ENCODE data around the gene TOLLIP.
A peak's percentile ranks its signal among the peaks of the same experiment; 100 is the strongest.
"Not testable (repeated sequence)": the region's sequence is repeated elsewhere in the genome, so short reads cannot be mapped to it uniquely, and the experiment has no call there.

The TOLLIP gene

DNA sequence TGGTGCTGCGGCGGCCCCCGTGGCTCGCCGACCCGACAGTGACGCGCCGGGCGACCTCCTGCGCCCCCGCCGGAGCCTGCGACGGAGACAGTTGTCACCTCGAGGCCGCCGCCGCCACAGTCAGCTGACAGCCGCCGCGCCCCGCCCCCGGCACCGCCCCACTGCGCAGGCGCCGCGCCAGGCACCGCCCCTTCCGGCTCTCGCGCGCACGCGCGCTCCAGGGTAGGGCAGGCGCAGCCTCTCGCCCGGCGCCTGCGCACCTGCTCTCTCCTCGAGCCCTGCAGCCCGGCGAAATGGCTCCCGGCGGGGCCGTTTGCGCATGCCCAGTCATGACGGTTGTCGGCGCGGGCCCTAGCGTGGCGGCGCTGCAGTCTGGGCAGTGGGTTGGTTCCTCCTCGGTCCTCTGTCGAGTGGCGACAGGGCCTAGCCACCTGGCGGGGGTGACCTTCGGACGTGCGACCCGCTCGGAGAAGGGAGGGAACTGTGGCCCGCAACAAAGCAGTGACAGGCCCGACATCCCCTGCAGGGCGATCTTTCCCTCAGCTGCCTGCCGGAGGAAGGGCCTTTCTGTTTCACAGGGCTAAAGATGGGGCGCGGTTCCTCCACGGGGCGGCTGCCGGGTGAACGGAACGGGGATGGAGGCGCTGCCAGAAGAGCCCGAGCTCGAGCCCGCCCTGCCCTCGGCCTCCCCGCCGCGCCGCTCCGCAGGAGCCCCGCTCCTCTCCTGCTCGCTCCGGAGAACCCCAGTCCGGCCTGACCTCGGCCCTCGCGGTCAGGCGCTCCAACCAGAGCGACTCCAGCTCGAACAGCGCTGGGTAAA is at the start of gene TOLLIP:
TSS of gene TOLLIP (minus strand) at position 135 of the 820 bp plus-strand sequence. CDS start at position 1, 134 bp downstream.
- DNase-seq: peak; percentile 63

DNA sequence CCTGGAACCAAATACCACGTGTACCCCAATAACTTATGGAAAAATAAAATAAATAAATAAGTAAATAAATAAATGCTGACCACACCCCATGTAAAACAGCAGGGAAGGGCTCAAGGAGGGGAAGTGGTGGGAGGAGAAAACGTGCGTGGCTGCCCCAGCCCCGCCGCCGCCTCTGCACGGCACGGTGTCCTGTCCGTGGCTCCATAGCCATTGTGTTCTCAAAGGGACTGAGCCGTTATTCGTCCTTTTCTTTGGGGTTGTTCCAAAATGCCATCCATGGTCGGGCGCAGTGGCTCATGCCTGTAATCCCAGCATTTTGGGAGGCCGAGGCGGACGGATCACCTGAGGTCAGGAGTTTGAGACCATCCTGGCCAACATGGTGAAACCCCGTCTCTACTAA is 49.5 kb upstream of the TOLLIP start:
- not testable (repeated sequence) for DNase-seq

DNA sequence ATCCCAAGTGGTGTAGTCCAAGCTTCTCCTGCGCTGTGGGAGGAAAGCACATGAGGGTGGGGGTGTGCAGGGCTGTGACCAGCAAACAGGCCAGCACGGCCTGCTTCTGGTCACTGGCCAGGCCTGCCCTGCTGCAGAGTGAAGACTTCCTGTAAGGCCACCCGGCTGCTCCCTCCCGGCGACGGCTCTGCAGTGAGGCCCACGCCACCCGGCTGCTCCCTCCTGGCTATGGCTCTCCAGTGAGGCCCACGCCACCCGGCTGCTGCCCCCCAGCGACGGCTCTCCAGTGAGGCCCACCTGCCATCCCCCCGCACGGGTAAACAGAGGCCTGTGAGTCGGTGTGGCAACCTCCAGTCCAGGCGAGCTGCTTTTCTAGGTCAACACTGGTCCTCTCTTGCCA is 48.9 kb upstream of the TOLLIP start:
- DNase-seq: no peak

DNA sequence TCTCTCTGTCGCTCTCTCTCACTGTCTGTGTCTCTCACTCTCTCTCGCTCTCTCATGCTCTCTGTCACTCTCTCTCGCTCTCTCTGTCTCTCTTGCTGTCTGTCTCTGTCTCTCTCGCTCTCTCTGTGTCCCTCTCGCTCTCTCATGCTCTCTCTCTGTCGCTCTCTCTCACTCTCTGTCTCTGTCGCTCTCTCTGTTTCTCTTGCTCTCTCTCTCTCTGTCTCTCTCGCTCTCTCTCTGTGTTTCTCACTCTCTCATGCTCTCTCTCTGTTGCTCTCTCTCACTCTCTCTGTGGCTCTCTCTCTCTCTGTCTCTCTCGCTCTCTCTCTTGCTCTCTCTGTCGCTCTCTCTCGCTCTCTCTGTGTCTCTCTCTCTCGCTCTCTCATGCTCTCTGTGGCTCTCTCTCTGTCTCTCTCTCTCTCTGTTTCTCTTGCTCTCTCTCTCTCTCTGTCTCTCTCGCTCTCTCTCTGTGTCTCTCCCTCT is 47.1 kb upstream of the TOLLIP start:
- no peak for DNase-seq

DNA sequence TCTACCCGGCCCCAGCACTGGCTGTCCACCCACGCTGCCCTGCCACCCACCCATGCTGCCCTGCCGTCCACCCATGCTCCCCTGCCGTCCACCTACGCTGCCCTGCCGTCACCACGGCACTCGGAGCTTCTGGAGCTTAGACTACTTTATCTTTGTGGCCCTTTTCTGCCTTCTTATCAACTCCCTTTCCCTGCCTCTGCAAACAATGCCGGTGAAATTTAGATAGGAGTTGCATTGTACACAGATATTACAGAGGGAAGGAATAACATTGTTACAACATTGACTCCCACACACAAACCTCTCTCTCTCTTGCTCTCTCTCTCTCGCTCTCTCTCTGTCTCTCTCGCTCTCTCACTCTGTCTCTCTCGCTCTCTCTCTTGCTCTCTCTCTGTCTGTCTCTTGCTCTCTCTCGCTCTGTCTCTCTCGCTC is 46.6 kb upstream of the TOLLIP start:
- DNase-seq: no peak

DNA sequence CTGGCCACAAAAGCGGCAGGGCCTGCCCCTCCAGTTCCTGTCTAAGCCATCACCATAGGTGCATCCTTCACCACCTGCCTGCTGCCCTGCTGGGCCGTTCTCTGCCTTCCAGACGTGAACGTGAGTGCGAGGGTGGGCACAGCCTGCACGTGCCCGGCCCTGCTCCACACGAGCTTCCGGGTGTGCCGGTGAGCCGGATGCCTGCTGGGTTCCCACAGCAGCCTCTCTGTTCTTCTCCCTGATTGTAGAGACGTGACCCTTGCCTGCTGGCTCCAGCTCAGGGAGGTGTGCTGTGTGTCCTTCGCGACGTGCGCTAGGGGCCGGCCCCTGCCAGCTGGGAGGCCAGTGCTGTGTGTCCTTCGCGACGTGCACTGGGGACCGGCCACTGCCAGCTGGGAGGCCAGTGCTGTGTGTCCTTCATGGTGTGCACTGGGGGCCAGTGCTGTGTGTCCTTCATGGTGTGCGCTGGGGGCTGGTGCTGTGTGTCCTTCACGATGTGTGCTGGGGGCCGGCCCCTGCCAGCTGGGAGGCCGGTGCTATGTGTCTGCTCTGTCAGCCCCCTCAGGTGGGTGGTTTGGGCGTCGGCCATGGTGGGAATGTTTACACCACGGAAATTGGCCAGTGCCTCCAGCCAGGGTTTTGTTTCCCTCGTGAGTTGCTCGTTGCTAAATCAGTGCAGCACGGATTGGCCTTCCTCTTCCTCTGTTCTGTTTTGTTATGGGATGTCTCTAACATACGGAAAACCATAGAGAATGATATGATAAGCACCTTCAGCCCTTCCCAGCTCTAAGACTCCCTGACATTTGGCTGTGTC is 44.9 kb upstream of the TOLLIP start:
- DNase-seq: no peak

DNA sequence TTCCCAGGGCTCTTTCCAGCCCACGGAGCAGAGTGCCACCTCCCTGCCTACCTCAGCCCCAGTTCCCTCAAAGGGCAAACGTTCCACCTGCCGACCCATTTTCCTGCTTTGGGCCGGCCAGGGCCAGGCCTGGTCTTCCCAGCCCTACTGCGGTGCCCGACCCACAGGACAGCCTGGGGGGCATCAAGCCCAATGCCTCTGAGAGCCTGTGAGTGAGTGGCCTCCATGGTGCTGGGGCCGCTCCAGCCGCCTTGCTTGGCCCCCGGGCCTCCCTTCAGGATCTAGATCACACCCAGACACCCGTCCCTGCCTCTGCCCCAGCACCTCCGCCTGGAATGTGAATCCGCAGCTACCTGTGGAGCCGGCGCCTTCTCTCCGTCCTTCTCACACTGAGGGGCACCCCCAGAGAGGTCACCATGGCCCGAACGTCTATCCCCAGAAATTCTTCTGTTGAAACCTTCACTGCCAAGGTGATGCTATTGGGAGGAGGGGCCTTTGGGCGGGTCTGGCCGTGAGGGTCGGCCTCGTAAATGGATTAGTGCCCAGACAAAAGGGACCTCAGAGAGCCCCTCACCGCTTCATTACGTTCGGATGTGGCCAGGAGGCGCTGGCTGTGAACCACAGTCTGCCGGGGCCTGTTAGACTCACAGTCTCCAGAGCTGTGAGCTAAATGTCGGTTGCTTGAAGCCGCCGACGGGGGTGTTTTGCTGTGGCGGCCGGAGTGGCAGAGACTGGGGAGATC is 44.1 kb upstream of the TOLLIP start:
- no peak for DNase-seq

DNA sequence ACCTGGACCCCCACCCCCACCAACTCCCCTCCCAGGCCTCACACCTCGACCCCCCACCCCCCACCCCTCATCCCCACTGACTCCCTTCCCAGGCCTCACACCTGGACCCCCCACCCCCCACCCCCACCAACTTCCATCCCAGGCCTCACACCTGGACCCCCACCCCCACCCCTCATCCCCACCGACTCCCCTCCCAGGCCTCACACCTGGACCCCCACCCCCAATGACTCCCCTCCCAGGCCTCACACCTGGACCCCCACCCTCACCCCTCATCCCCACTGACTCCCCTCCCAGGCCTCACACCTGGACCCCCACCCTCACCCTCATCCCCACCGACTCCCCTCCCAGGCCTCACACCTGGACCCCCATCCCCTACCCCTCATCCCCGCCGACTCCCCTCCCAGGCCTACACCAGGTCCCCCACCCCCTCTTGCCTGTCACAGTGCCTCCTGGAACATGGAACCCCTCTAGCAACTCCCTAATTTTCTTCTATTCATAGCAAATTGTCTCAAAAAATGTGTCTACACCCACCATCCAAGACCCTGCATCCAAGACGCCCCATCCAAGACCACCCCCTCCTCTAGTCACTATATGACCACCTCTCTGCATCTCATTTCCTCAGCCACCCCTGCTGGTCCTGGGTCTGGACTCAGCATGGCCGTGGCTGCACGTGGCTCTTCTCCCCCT is 43.4 kb upstream of the TOLLIP start:
- DNase-seq: no peak

DNA sequence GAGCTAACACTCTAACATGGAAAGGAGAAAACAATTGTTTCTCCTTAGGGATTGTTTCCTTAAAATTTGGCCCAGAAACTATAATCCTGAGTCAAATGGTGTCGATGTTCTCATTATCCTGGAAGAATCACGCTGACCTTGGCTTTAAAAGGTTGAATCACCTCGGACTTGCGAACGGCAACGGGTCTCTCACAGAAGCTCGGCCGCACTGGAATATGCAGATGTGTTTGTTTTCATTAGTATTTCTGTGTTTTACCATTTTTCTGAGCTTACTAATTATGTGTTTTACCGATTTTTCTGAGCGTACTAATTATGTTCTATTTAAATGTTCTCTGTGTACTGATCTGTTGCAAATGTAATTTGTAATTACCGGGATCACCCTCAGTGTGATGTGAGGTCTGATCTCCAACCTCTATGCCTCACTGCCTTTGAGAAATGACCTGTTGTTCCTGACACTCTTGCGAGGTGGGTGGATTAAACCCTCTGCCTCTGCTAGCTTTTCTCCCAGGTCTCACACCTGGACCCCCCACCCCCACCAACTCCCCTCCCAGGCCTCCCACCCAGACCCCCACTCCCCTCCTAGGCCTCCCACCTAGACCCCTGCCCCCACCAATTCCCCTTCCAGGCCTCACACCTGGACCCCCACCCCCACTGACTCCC is 42.0 kb upstream of the TOLLIP start:
- DNase-seq: no peak

DNA sequence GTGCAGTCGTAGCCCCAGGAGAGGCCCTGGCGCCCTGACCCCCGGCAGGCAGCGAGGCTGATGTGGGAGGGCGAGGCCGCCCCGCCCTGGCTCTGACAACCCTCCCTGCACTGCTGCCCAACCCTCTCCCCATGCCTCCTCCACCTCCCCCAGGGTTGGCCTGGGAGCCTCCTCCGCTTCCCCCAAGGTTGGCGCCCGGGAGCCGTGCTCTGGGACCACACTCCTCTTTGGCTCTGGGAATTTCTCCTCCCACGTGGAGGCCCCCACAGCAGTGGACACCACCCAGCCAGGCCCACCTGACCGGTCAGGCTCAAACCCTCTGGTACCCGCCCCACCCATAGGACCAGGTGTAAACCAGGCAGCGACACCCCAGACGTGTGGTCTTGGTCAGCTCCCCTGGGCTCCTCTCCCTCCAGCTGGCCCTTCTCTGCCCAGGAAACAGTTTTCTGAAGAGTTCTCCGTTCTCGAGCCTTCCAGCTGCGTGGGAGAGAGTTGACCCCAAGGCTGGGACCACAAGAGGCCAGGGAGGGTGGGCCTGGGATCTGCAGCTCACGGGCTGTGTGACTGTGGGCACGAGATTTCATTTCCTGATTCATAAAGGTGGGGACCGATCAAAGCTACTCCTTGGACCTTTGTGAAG is 40.8 kb upstream of the TOLLIP start:
- DNase-seq: no peak

DNA sequence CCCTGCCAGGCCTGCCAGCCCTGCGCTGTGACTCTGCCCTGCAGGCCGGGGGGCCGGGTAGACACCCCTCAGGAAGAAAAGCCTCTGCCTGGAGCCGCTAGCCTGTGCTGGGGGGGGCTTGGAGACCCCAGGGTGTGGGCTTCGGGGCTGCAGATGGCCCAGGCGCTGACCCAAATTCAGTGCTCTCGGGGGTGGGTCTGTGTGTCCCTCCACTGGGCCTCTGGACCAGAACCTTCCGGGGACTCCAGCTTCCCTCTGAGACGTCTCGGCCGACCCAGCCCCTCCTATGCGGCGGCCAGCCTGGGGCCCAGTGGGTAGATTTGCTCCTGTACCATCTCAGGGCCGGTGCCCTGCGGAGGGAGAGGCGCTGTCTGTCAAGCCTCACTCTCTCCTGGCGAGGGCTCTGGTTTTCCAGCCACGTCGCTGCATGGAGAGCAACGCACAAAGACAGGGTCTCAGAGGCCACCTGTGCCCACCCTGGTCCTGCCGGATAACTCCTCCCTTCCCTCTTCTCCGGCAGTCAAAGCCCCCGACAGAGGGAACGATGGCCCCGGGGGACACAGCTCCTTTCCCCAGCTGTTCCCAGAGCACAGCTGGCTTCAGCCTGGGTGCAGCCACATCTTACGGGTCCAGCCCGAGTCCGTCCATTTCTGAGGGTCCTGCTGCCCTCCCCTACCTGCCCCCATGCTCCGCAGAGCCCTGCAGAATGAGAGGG is 40.1 kb upstream of the TOLLIP start:
- no peak for DNase-seq

DNA sequence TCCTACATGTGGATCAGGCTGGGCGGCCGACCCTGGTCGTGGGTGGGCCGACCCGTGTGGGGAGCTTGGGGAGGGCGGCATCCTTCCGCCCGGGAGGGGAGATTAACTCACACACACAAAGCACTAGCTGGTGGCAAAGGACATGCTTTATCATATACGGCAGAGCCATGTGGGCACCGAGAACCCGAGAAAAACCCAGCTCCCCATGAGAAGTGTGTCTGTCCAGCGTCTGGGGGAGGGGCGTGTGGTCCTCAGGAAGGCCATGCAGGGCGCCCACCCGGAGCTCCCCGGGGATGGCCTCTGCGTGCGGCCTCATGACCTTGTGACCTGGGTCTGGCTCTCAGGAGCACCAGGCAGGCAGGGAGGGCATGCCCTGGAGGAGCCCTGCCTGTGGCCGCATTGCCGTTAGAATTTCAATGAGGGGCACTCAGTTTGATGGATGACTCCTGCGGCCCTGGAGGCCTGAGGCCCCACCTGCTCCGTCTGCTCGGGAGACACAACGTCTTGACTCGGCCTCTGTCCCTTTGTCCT is 39.4 kb upstream of the TOLLIP start:
- DNase-seq: no peak

DNA sequence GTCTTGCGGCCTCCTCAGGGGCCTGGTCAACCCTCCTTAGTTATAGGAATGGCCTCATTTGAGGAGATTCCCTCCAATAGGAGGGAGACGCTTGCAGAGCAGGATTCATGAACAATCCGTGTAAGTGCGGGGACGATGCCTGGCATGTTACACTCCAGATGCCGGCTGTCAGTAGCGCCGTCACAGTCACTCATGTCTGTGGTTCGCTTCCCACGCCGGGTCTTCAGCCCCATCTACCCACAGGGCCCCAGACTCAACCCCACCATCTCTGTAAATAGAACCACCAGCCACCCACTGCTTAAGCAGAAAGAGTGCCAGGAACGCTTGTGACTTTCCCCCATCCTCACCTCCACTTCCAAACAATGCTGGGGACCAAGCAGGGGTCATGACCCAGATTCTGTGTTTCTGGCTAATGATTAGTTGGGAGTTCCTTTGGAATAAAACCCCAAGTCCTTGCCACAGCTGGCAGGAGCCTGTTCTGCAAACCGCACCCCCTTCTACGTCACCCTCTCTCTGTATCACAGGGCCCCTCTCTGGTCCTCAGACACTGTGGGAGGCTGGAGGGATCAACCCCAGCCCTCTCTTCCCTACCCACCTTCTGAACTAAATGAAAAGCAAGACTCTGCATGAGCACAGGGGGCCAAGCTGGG is 38.8 kb upstream of the TOLLIP start:
- no peak for DNase-seq

DNA sequence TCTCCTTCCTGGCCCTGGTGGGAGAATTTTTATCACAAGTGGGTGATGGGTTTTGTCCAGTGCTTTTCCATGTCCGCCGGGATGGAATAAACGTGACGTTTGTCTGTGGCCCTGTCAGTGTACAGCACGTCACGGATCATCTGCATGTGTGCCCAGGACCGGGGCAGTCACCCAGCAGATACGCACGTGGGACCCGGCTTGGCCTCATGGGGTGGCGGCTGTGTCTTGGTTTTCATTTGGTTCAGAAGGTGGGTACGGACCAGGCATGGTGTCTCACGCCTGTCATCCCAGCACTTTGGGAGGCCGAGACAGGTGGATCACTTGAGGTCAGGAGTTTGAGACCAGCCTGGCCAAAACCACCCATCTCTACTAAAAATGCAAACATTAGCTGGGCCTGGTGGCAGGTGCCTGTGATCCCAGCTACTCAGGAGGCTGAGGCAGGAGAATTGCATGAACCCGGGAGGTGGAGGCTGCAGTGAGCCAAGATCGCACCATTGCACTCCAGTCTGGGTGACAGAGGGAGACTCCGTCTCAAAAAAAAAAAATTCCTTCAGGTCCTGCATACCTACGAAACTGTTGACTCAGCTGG is 38.1 kb upstream of the TOLLIP start:
- not testable (repeated sequence) for DNase-seq

DNA sequence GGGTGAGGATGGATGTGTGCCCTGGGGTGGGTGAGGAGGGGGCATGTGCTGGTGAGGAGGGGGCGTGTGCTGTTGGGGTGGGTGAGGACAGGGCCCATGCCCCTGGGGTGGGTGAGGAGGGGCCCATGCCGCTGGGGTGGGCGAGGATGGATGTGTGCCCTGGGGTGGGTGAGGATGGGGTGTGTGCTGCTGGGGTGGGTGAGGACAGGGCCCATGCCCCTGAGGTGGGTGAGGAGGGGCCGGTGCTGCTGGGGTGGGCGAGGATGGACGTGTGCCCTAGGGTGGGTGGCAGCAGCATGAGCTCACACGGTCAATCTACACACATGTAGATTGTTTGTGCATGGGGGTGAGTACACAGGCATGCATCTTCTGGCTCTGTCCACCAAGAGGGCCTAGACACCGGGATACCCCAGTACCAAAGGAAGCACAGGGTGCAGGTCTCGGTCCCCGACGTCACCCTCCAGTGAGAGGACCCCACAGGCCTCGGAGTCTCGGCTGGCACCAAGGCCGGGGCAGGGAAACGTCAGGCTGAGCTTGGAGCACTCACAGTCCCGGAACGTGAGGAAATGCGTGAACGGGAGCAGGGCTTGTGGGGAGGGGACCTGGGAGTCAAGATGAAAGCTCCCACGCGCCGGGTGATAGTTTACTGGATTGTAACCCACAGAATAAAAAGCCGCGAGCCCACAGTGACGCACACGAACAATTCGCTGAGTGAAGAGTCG is 37.4 kb upstream of the TOLLIP start:
- no peak for DNase-seq

DNA sequence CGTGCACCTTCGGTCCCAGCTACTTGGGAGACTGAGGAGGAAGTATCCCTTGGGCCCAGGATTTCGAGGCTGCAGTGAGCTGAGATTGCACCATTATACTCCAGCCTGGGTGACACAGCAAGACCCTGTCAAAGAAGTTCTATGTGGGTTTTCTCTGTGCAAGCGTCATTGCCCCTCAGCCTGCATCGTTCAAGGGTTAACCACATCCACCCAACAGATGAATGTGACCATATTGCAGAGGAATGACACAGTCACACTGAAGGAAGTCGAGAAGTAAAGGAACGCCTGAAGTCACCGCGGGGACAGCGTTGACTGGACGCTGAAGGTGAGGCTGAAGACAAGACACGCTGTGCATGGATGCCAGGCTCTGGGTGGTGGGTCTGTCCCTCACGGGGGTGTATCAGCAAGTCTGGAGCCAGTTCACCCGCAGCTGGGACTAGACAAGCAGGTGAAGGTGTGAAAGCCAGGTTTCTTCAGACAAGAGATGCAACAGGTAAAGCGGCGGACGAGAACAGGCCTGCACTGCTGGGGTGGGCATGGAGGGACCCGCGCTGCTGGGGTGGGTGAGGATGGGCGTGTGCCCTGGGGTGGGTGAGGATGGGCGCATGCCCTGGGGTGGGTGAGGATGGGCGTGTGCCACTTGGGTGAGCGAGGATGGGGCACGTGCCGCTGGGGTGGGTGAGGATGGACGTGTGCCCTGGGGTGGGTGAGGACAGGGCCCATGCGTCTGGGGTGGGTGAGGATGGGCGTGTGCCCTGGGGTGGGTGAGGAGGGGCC is 36.5 kb upstream of the TOLLIP start:
- DNase-seq: no peak

DNA sequence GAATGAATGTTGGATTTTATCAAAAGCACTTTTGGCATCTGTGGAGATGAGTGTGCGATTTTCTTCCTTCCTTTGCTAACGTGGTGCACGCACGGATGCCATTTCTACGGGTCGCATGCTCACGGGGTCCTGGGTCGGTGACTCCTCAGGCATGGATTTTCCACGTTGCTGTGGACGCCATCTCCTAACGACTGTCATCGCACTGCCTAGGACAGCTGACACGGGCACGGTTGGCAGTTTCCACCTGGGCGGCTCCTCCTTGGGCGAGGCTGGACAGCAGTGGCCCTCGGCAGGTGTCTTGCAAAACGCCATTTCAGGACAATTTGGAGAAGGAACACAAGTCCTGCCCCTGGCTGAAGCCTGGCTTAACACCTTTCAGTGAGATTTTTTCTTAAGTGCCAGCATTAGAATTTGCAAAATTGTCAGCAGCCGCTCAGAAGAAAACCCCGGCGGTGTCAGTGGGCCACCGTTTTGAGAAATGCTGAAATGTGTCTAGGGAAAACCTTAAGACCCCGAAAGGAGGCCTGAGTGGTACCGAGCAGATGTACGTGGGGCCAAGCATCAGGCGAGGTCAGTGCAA is 34.7 kb upstream of the TOLLIP start:
- no peak for DNase-seq

Measured in GF-D8 (cell line).